ENCODE results near the gene SLC2A1.
A peak's percentile ranks its signal among the peaks of the same experiment; 100 is the strongest.

The SLC2A1 gene

GRCh38 chr1:42947117-42947516 lies 11.6 kb downstream of the SLC2A1 start:
- Histone ChIP-seq H3K4me1 (ENCODE audit: insufficient read depth, low read length) (peaks cover 50% of the 10 kb centered on the region), H3K27ac (ENCODE audit: low read depth, low read length) (no peak overlapping the region)

GRCh38 chr1:42946120-42946898 lies 12.4 kb downstream of the SLC2A1 start:
- Histone ChIP-seq H3K27me3 (ENCODE audit: insufficient read depth, low read length) (no peaks in the 10 kb centered on the region), H3K9me3 (ENCODE audit: insufficient read depth, low read depth, low read length) (no peaks in the 10 kb centered on the region), H3K9ac (ENCODE audit: low read depth, low read length) (no peak overlapping the region; the same call in 1 of the 2 replicates), H3K4me1 (ENCODE audit: insufficient read depth, low read length) (peaks cover 56% of the 10 kb centered on the region), H3K36me3 (ENCODE audit: insufficient read depth, low read length) (peaks cover 89% of the 10 kb centered on the region), H3K27ac (ENCODE audit: low read depth, low read length) (no peak overlapping the region), H3K4me3 (ENCODE audit: low read length) (no peak overlapping the region)
- 85% methylated on average over 10 of the region's 10 CpGs for WGBS

More at GRCh38 chr1:42947117-42947516, 11.6 kb downstream of the SLC2A1 start:
- Histone ChIP-seq H3K36me3 (ENCODE audit: insufficient read depth, low read length) (peaks cover 89% of the 10 kb centered on the region), H3K9ac (ENCODE audit: low read depth, low read length) (no peak overlapping the region), H3K9me3 (ENCODE audit: insufficient read depth, low read depth, low read length) (no peaks in the 10 kb centered on the region), H3K27me3 (ENCODE audit: insufficient read depth, low read length) (no peaks in the 10 kb centered on the region), H3K4me3 (ENCODE audit: low read length) (no peak overlapping the region)
- WGBS: 97% methylated on average over 4 of the region's 4 CpGs

DNA sequence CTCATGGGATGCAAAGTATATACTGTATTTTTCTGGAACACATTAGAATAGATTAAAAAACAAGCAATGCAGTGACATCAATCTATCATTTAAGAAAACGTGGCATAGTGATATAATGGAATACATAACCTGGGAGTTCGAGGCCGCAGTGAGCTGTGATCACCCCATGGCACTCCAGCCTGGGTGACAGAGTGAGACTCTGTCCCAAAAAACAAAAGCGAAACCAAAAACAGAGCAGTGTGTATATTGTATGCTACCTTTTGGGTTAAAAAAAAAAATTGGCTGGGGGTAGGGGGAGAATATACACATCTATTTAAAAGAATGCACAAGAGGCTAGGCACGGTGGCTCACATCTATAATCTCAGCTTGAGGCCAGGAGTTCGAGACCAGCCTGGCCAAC lies 13.5 kb downstream of the SLC2A1 start:
- Histone ChIP-seq H3K4me1 (ENCODE audit: insufficient read depth, low read length) (peaks cover 54% of the 10 kb centered on the region), H3K9me3 (ENCODE audit: insufficient read depth, low read depth, low read length) (no peaks in the 10 kb centered on the region), H3K27me3 (ENCODE audit: insufficient read depth, low read length) (no peaks in the 10 kb centered on the region), H3K4me3 (ENCODE audit: low read length) (no peak overlapping the region), H3K36me3 (ENCODE audit: insufficient read depth, low read length) (peaks cover 91% of the 10 kb centered on the region), H3K27ac (ENCODE audit: low read depth, low read length) (no peak overlapping the region), H3K9ac (ENCODE audit: low read depth, low read length) (no peak overlapping the region)
- WGBS: 94% methylated on average over 6 of the region's 6 CpGs

GRCh38 chr1:42944246-42944928 lies 14.3 kb downstream of the SLC2A1 start:
- Histone ChIP-seq H3K4me1 (ENCODE audit: insufficient read depth, low read length) (peaks cover 46% of the 10 kb centered on the region), H3K27ac (ENCODE audit: low read depth, low read length) (no peak overlapping the region), H3K9ac (ENCODE audit: low read depth, low read length) (no peak overlapping the region), H3K4me3 (ENCODE audit: low read length) (no peak overlapping the region), H3K9me3 (ENCODE audit: insufficient read depth, low read depth, low read length) (no peaks in the 10 kb centered on the region), H3K36me3 (ENCODE audit: insufficient read depth, low read length) (peaks cover 91% of the 10 kb centered on the region), H3K27me3 (ENCODE audit: insufficient read depth, low read length) (no peaks in the 10 kb centered on the region)
- WGBS: 92% methylated on average over 9 of the region's 9 CpGs

DNA sequence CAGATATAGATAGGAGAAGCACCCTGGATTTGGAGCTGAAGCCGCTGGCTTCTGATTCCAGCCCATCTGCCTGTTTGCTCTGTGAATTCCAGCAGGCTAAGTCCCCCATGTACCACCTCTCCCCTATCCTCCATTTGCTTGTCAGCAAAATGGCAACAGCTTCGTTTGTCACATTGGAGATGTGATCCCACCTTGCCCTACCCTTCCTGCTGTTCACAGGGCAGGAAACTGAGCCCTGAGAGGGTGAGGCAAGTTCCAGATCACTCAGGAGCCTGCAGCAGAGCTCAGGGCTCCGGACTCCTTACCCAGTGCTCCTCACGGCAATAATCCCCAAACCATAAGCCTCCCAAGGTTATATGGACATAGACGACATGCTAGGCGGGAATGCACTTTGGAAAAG lies 14.9 kb downstream of the SLC2A1 start:
- Histone ChIP-seq H3K4me1 (ENCODE audit: insufficient read depth, low read length) (peaks cover 42% of the 10 kb centered on the region), H3K36me3 (ENCODE audit: insufficient read depth, low read length) (peaks cover 95% of the 10 kb centered on the region), H3K9ac (ENCODE audit: low read depth, low read length) (no peak overlapping the region), H3K4me3 (ENCODE audit: low read length) (no peak overlapping the region), H3K27ac (ENCODE audit: low read depth, low read length) (no peak overlapping the region), H3K9me3 (ENCODE audit: insufficient read depth, low read depth, low read length) (no peaks in the 10 kb centered on the region), H3K27me3 (ENCODE audit: insufficient read depth, low read length) (no peaks in the 10 kb centered on the region)
- WGBS: 95% methylated on average over 6 of the region's 6 CpGs

GRCh38 chr1:42943166-42943565 lies 15.5 kb downstream of the SLC2A1 start:
- no peak overlapping the region for H3K27ac ChIP-seq (ENCODE audit: low read depth, low read length)

GRCh38 chr1:42942444-42942843 lies 16.2 kb downstream of the SLC2A1 start:
- peaks cover 40% of the 10 kb centered on the region for H3K4me1 ChIP-seq (ENCODE audit: insufficient read depth, low read length)
- no peak overlapping the region for H3K9ac ChIP-seq (ENCODE audit: low read depth, low read length)
- no peak overlapping the region for H3K27ac ChIP-seq (ENCODE audit: low read depth, low read length)
- no peaks in the 10 kb centered on the region for H3K27me3 ChIP-seq (ENCODE audit: insufficient read depth, low read length)
- H3K9me3 ChIP-seq (ENCODE audit: insufficient read depth, low read depth, low read length): no peaks in the 10 kb centered on the region
- H3K4me3 ChIP-seq (ENCODE audit: low read length): no peak overlapping the region
- peaks cover 98% of the 10 kb centered on the region for H3K36me3 ChIP-seq (ENCODE audit: insufficient read depth, low read length)
- 92% methylated on average over 6 of the region's 6 CpGs for WGBS

More at GRCh38 chr1:42943166-42943565, 15.5 kb downstream of the SLC2A1 start:
- Histone ChIP-seq H3K36me3 (ENCODE audit: insufficient read depth, low read length) (peaks cover 98% of the 10 kb centered on the region), H3K9me3 (ENCODE audit: insufficient read depth, low read depth, low read length) (no peaks in the 10 kb centered on the region), H3K4me3 (ENCODE audit: low read length) (no peak overlapping the region), H3K27me3 (ENCODE audit: insufficient read depth, low read length) (no peaks in the 10 kb centered on the region), H3K9ac (ENCODE audit: low read depth, low read length) (no peak overlapping the region), H3K4me1 (ENCODE audit: insufficient read depth, low read length) (peaks cover 37% of the 10 kb centered on the region)
- 87% methylated on average over 7 of the region's 7 CpGs for WGBS

- Histone ChIP-seq H3K9ac (ENCODE audit: low read depth, low read length) (no peak overlapping the region), H3K4me3 (ENCODE audit: low read length) (no peak overlapping the region), H3K27me3 (ENCODE audit: insufficient read depth, low read length) (no peaks in the 10 kb centered on the region), H3K36me3 (ENCODE audit: insufficient read depth, low read length) (peaks cover 99% of the 10 kb centered on the region), H3K4me1 (ENCODE audit: insufficient read depth, low read length) (peaks cover 46% of the 10 kb centered on the region), H3K27ac (ENCODE audit: low read depth, low read length) (peak overlapping the region; percentile 14), H3K9me3 (ENCODE audit: insufficient read depth, low read depth, low read length) (no peaks in the 10 kb centered on the region)
- WGBS: 95% methylated on average over 9 of the region's 9 CpGs
These were observed 16.9 kb downstream of the SLC2A1 start for GRCh38 chr1:42941640-42942330.

DNA sequence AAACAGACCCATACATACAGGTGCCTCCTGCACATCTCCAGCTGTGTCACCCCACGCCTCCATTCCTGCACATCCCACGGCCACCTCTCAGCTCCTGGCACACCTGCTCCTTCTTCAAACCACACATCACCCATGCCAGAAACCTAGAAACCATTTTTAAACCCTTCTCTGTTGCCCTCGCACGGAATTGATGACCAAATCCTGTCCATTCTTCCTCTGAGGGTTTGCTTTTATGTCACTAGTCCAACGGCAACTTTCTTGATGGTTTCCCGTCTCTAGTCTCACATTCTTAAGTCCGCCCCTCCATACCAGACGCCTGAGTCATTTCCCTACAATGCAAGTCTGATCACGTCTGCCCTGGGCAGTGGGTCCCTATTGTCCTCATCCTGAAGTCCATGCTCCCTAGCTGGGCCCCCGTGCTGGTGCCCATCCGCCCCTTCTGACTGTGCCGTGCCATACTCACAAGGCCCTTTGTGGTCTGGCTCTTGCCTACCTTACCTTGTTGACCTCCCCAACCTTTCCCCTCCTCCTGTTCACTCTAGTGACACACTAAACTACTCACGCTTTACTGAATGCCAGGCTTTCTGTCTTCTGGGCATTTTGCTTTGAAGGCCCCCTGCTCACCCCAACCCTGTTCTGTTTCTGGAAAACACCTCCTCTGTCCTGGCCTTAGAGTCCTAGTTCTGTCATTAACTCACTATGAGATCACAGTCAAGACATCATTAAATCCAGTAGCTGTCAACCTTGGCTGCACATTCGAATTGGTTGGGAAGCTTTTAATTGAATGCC lies 17.6 kb downstream of the SLC2A1 start:
- Histone ChIP-seq H3K27ac (ENCODE audit: low read depth, low read length) (peak overlapping the region; percentile 32), H3K9ac (ENCODE audit: low read depth, low read length) (no peak overlapping the region), H3K4me3 (ENCODE audit: low read length) (no peak overlapping the region), H3K4me1 (ENCODE audit: insufficient read depth, low read length) (peaks cover 49% of the 10 kb centered on the region), H3K9me3 (ENCODE audit: insufficient read depth, low read depth, low read length) (no peaks in the 10 kb centered on the region), H3K27me3 (ENCODE audit: insufficient read depth, low read length) (no peaks in the 10 kb centered on the region), H3K36me3 (ENCODE audit: insufficient read depth, low read length) (peaks cover 99% of the 10 kb centered on the region)
- 84% methylated on average over 14 of the region's 14 CpGs for WGBS

GRCh38 chr1:42938645-42939615 lies 19.7 kb downstream of the SLC2A1 start:
- Histone ChIP-seq H3K9ac (ENCODE audit: low read depth, low read length) (no peak overlapping the region), H3K27ac (ENCODE audit: low read depth, low read length) (no peak overlapping the region), H3K36me3 (ENCODE audit: insufficient read depth, low read length) (peaks cover 100% of the 10 kb centered on the region), H3K4me1 (ENCODE audit: insufficient read depth, low read length) (peaks cover 44% of the 10 kb centered on the region), H3K9me3 (ENCODE audit: insufficient read depth, low read depth, low read length) (no peaks in the 10 kb centered on the region), H3K4me3 (ENCODE audit: low read length) (no peak overlapping the region), H3K27me3 (ENCODE audit: insufficient read depth, low read length) (no peaks in the 10 kb centered on the region)
- WGBS: 94% methylated on average over 14 of the region's 14 CpGs

Data from HUES64 (cell line).